Hepatocyte (in vitro differentiated cells): ENCODE data around the gene CNIH3.

ENCODE experiments used
- EZH2 ChIP-seq: fragments of 200-600 bp; sonication (generic); IDR thresholded peaks from 2 replicates; pipeline ENCODE4 v1.6.1; 2016; ENCODE audit warnings: antibody characterized with exemption, mild to moderate bottlenecking, borderline replicate concordance
- EZH2phosphoT487 ChIP-seq: fragments of 200-600 bp; sonication (generic); IDR thresholded peaks from one replicate; pipeline ENCODE4 v1.6.1; 2018; ENCODE audit warnings: antibody characterized with exemption, mild to moderate bottlenecking, low read depth, moderate library complexity; ENCODE audit not compliant: unreplicated experiment, severe bottlenecking
- TF ChIP-seq, protein P1 (sequence below): fragments of 200-600 bp; sonication (generic); IDR thresholded peaks from 2 replicates; pipeline ENCODE4 v1.5.1; 2016; ENCODE audit warnings: antibody characterized with exemption, mild to moderate bottlenecking; ENCODE audit not compliant: poor library complexity

DNA sequence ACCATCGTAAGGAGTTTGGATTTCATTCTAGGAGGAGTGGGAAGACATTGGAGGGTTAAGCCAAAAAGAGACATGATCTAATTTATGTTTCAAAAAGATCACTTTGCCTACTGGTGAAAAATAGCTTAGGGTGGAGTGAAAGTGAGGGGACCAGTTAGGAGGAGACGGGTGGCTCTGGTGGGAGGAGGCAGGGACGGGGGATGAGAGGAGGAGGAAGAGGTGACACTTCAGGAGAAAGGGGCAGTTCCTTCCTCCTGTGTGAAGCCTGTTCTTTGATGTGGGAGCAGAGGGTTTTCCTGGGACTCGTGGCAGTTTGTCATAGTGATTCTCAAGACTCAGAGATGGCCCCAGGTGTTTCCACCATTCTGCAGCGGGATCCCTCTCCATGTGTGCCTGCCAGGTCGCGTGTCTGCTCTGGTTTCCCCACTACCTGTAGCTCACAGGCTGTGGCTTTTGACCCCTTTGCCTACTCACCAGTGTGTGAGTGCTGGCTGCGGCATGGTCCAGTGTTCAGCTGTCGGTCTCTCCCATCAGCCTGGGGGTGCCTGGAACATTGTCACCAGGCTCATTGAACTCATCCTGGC lies 102.4 kb downstream of the CNIH3 start:
- TF ChIP-seq, protein P1, sequence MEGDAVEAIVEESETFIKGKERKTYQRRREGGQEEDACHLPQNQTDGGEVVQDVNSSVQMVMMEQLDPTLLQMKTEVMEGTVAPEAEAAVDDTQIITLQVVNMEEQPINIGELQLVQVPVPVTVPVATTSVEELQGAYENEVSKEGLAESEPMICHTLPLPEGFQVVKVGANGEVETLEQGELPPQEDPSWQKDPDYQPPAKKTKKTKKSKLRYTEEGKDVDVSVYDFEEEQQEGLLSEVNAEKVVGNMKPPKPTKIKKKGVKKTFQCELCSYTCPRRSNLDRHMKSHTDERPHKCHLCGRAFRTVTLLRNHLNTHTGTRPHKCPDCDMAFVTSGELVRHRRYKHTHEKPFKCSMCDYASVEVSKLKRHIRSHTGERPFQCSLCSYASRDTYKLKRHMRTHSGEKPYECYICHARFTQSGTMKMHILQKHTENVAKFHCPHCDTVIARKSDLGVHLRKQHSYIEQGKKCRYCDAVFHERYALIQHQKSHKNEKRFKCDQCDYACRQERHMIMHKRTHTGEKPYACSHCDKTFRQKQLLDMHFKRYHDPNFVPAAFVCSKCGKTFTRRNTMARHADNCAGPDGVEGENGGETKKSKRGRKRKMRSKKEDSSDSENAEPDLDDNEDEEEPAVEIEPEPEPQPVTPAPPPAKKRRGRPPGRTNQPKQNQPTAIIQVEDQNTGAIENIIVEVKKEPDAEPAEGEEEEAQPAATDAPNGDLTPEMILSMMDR: no peak
- TF ChIP-seq EZH2: no peak
- no peak for TF ChIP-seq EZH2phosphoT487
